Glutamatergic neuron (in vitro differentiated cells): ENCODE results near the gene RBM19. TPM values are rescaled to one million over a fixed set of nuclear protein-coding genes. Genes with fewer than 3 reads are reported as not detected.

ENCODE experiments used
- DNase-seq: peaks from one replicate; pipeline ENCODE4 v3.0.0; 2022
- H3K27ac Mint-ChIP-seq: one replicate; pipeline ENCODE4 v1.8.0; 2020; ENCODE audit warnings: mild to moderate bottlenecking, mixed read lengths, inconsistent platforms; ENCODE audit not compliant: unreplicated experiment
- H3K27me3 Mint-ChIP-seq: one replicate; pipeline ENCODE4 v1.8.0; 2020; ENCODE audit warnings: mild to moderate bottlenecking, moderate library complexity, mixed read lengths, inconsistent platforms; ENCODE audit not compliant: unreplicated experiment
- H3K36me3 Mint-ChIP-seq: one replicate; pipeline ENCODE4 v1.8.0; 2020; ENCODE audit warnings: mild to moderate bottlenecking, mixed read lengths, inconsistent platforms; ENCODE audit not compliant: unreplicated experiment
- H3K4me1 Mint-ChIP-seq: one replicate; pipeline ENCODE4 v1.8.0; 2020; ENCODE audit warnings: mild to moderate bottlenecking, low read depth, mixed read lengths, inconsistent platforms; ENCODE audit not compliant: unreplicated experiment
- H3K4me3 Mint-ChIP-seq: one replicate; pipeline ENCODE4 v1.8.0; 2020; ENCODE audit warnings: mild to moderate bottlenecking, mixed read lengths, inconsistent platforms; ENCODE audit not compliant: unreplicated experiment
- H3K9me3 Mint-ChIP-seq: one replicate; pipeline ENCODE4 v1.8.0; 2020; ENCODE audit warnings: mild to moderate bottlenecking, moderate library complexity, mixed read lengths, inconsistent platforms; ENCODE audit not compliant: unreplicated experiment
- CTCF ChIP-seq: fragments of 200-600 bp; sonication (generic); IDR thresholded peaks from one replicate; pipeline ENCODE4 v1.5.0; 2021; ENCODE audit not compliant: partially characterized antibody, unreplicated experiment
- total RNA-seq: library from RNA; stranded (reverse); fragmentation: NEBNext Ultra II Directional; extraction: Animal tissue kit (Norgen Biotek cat#: 25700); gene quantifications from one replicate; pipeline ENCODE4 v1.2.1, GENCODE V29; 2021; ENCODE audit not compliant: unreplicated experiment

Gene RBM19
- total RNA-seq, 1 donor from 2014 or later: 27.4 TPM

GRCh38 chr12:113874326-113874725, 91.8 kb downstream of the RBM19 start:
- Mint-ChIP-seq H3K4me1 (peaks cover 2% of the 10 kb centered on the region), H3K4me3 (no peak overlapping the region), H3K9me3 (peaks cover 4% of the 10 kb centered on the region), H3K27ac (peak overlapping the region; percentile 67), H3K27me3 (peaks cover 2% of the 10 kb centered on the region), H3K36me3 (peaks cover 12% of the 10 kb centered on the region)
- no peak for TF ChIP-seq CTCF
- DNase-seq: no peak

- no peak for DNase-seq
- Mint-ChIP-seq H3K9me3 (peaks cover 4% of the 10 kb centered on the region), H3K4me3 (no peak overlapping the region), H3K27ac (peak overlapping the region; percentile 84), H3K4me1 (peaks cover 2% of the 10 kb centered on the region), H3K27me3 (peaks cover 2% of the 10 kb centered on the region), H3K36me3 (peaks cover 12% of the 10 kb centered on the region)
- TF ChIP-seq CTCF: no peak
Observed at GRCh38 chr12:113873740-113874139, 92.4 kb downstream of the RBM19 start.

GRCh38 chr12:113870890-113871289, 95.2 kb downstream of the RBM19 start:
- no peaks in the 10 kb centered on the region for H3K27me3 Mint-ChIP-seq
- H3K36me3 Mint-ChIP-seq: peaks cover 12% of the 10 kb centered on the region
- no peak for DNase-seq
- no peak overlapping the region for H3K4me3 Mint-ChIP-seq
- peaks cover 4% of the 10 kb centered on the region for H3K9me3 Mint-ChIP-seq
- no peak for TF ChIP-seq CTCF
- no peak overlapping the region for H3K27ac Mint-ChIP-seq
- peaks cover 2% of the 10 kb centered on the region for H3K4me1 Mint-ChIP-seq

DNA sequence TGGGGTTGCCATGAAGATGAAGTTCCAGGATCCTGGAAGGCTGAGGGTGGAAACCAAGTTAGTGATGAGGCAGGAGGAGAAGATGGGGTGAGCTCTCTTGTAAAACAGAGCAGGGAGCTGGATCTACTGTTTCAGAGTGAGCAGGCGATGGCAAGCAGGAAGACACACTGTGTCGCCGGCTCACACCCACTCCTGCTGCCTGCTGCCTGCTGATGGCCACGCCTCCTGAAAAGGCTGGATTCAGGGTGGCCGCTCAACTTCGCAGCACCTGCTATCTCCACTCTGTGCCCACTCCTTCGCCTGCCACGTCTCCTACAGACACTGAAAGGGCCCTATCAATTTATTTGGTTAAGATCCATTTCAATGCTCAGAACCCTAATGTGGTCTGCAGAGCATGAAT, 96.1 kb downstream of the RBM19 start:
- no peak overlapping the region for H3K4me3 Mint-ChIP-seq
- H3K9me3 Mint-ChIP-seq: peaks cover 3% of the 10 kb centered on the region
- no peak for DNase-seq
- peaks cover 3% of the 10 kb centered on the region for H3K27me3 Mint-ChIP-seq
- H3K36me3 Mint-ChIP-seq: peaks cover 12% of the 10 kb centered on the region
- no peak overlapping the region for H3K27ac Mint-ChIP-seq
- peaks cover 4% of the 10 kb centered on the region for H3K4me1 Mint-ChIP-seq
- TF ChIP-seq CTCF: no peak

DNA sequence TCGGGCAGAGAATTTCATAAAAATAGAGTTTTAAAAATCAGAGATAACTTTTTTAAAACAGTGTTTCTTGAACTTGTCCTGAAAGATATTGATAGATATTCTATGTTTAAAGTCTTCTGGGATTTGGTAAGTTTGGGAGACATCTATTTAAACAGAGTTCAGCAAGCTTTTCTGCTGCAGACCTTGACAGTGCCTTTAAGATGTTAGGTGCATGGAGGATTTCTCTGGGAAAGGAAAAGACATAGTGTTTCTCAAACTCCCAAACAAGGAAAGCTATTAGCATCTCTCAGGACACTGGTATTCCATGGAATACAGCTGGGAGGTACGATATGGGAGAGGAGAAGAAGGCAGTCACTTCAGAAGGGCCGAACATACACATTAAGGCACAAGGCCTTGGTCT, 97.8 kb downstream of the RBM19 start:
- H3K4me1 Mint-ChIP-seq: peaks cover 2% of the 10 kb centered on the region
- peaks cover 5% of the 10 kb centered on the region for H3K27me3 Mint-ChIP-seq
- H3K27ac Mint-ChIP-seq: no peak overlapping the region
- no peak for TF ChIP-seq CTCF
- peaks cover 3% of the 10 kb centered on the region for H3K9me3 Mint-ChIP-seq
- peaks cover 8% of the 10 kb centered on the region for H3K36me3 Mint-ChIP-seq
- DNase-seq: no peak
- no peak overlapping the region for H3K4me3 Mint-ChIP-seq
